Breast epithelium (tissue), 3 donors: Measurements from ENCODE around the gene DPP8.

Experiments used
- CTCF ChIP-seq, 3 donors: fragments of 450-650 bp; IDR thresholded peaks; one replicate each; pipeline ENCODE4 v1.5.1; 2016 to 2017; ENCODE audit warnings: antibody characterized with exemption in 3 of 3, mild to moderate bottlenecking in 3 of 3, moderate library complexity in 3 of 3
- POLR2A ChIP-seq: fragments of 450-650 bp; IDR thresholded peaks from one replicate; pipeline ENCODE4 v1.6.1; 2016; ENCODE audit warnings: antibody characterized with exemption, mild to moderate bottlenecking, moderate library complexity

GRCh38 chr15:65393091-65393490, 124.4 kb downstream of the DPP8 start:
- TF ChIP-seq CTCF (IDR thresholded peaks at IDR 0.05) (no peak), POLR2A (no peak)
